Gastrocnemius medialis (tissue), 4 donors: ENCODE results near the gene LMBR1.

Experiments used
- POLR2A ChIP-seq, 2 donors: fragments of 450-650 bp; IDR thresholded peaks; one replicate each; pipeline ENCODE4 v1.6.1; 2017; ENCODE audit warnings: antibody characterized with exemption in 2 of 2, mild to moderate bottlenecking in 2 of 2, moderate library complexity in 2 of 2
- TF ChIP-seq, protein P1 (sequence below), 5 experiments: fragments of 450-650 bp in 3 of 5; fragments of 200-600 bp in 2 of 5; sonication (generic) in 2 of 5; IDR thresholded peaks in 4 of 5; conservative IDR thresholded peaks in 1 of 5; 1 replicate in 4 of 5; 2 replicates in 1 of 5; pipeline ENCODE4 v1.5.1; 2016 to 2019; ENCODE audit warnings: antibody characterized with exemption in 5 of 5, mild to moderate bottlenecking in 3 of 5, moderate library complexity in 3 of 5

DNA sequence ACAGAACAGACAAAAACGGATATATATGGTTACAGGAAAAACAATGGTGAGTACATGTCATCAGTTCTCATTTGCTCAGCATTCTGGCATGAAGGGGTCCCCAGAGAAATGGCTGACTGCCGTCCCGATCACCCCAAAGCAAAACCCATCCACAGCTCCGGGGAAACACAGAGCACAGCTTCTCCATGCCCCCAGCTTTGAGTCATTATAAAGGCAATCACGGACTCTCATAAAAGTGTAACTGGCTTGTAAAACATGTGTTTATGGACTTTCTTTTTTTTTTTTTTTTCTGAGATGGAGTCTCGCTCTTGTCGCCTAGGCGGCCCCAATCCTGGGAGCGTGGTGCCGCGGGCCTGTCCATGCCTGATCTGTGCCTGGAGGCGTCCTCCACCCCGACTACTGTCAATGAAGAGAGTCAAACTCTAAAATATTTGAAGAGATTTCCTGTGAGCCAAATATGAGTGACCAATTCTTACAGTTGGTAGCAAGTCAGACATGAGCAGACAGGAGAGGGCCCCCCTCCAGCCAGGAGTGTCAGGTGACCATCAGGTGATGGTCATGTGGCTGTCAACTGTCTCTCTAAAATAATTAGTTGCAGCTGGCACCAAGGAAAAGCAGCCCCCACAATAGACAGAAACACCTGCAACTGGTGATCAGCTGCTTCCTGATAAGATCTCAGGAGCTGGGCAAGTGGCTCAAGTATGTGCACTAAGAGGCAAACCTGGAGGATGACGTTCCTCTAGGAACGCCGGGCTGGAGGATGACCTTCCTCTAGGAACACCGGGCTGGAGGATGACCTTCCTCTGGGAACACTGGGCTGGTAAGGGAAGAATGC is 34.8 kb upstream of the LMBR1 start:
- TF ChIP-seq, protein P1, sequence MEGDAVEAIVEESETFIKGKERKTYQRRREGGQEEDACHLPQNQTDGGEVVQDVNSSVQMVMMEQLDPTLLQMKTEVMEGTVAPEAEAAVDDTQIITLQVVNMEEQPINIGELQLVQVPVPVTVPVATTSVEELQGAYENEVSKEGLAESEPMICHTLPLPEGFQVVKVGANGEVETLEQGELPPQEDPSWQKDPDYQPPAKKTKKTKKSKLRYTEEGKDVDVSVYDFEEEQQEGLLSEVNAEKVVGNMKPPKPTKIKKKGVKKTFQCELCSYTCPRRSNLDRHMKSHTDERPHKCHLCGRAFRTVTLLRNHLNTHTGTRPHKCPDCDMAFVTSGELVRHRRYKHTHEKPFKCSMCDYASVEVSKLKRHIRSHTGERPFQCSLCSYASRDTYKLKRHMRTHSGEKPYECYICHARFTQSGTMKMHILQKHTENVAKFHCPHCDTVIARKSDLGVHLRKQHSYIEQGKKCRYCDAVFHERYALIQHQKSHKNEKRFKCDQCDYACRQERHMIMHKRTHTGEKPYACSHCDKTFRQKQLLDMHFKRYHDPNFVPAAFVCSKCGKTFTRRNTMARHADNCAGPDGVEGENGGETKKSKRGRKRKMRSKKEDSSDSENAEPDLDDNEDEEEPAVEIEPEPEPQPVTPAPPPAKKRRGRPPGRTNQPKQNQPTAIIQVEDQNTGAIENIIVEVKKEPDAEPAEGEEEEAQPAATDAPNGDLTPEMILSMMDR (IDR thresholded peaks at IDR 0.05 in 4 of 5, conservative IDR thresholded peaks at IDR 0.05 in 1 of 5): no peak
- no peak for TF ChIP-seq POLR2A (IDR thresholded peaks at IDR 0.05)
